PFSK-1 (cell line): ENCODE data around the gene RIPOR3.

ENCODE experiments used
- FOXP2 ChIP-seq: optimal IDR thresholded peaks from 2 replicates; pipeline ENCODE3; 2011; ENCODE audit warnings: borderline replicate concordance, control low read depth, inconsistent platforms; ENCODE audit not compliant: insufficient read depth; ENCODE audit errors: extremely low read length, extremely low read depth
- POLR2AphosphoS5 ChIP-seq: IDR thresholded peaks from 2 replicates; pipeline ENCODE4 v1.6.1; 2012; ENCODE audit warnings: low read depth, mild to moderate bottlenecking, control low read depth, low read length, moderate library complexity
- SIN3A ChIP-seq: IDR thresholded peaks from 2 replicates; pipeline ENCODE4 v1.6.1; 2012; ENCODE audit warnings: mild to moderate bottlenecking, low read length, moderate library complexity, borderline replicate concordance; ENCODE audit not compliant: insufficient read depth
- TAF1 ChIP-seq: IDR thresholded peaks from 2 replicates; pipeline ENCODE4 v1.6.1; 2012; ENCODE audit warnings: low read length, control low read depth, borderline replicate concordance; ENCODE audit not compliant: insufficient read depth
- TF ChIP-seq, protein P1 (sequence below), 2 experiments: IDR thresholded peaks; 2 replicates each; pipeline versions ENCODE4 v1.6.1 to v1.8.0; 2011 to 2012; ENCODE audit warnings: low read depth in 2 of 2, low read length in 2 of 2, control low read depth in 1 of 2, inconsistent platforms in 1 of 2, mild to moderate bottlenecking in 1 of 2, moderate library complexity in 1 of 2; ENCODE audit not compliant: insufficient read depth in 1 of 2

- no peak for TF ChIP-seq POLR2AphosphoS5
- TF ChIP-seq TAF1: no peak
- no peak for TF ChIP-seq FOXP2
- TF ChIP-seq, protein P1, sequence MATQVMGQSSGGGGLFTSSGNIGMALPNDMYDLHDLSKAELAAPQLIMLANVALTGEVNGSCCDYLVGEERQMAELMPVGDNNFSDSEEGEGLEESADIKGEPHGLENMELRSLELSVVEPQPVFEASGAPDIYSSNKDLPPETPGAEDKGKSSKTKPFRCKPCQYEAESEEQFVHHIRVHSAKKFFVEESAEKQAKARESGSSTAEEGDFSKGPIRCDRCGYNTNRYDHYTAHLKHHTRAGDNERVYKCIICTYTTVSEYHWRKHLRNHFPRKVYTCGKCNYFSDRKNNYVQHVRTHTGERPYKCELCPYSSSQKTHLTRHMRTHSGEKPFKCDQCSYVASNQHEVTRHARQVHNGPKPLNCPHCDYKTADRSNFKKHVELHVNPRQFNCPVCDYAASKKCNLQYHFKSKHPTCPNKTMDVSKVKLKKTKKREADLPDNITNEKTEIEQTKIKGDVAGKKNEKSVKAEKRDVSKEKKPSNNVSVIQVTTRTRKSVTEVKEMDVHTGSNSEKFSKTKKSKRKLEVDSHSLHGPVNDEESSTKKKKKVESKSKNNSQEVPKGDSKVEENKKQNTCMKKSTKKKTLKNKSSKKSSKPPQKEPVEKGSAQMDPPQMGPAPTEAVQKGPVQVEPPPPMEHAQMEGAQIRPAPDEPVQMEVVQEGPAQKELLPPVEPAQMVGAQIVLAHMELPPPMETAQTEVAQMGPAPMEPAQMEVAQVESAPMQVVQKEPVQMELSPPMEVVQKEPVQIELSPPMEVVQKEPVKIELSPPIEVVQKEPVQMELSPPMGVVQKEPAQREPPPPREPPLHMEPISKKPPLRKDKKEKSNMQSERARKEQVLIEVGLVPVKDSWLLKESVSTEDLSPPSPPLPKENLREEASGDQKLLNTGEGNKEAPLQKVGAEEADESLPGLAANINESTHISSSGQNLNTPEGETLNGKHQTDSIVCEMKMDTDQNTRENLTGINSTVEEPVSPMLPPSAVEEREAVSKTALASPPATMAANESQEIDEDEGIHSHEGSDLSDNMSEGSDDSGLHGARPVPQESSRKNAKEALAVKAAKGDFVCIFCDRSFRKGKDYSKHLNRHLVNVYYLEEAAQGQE (IDR thresholded peaks at IDR 0.05; ENCODE audit: insufficient read depth in 1 of 2, low read depth in 2 of 2, low read length in 2 of 2): no peak
- no peak for TF ChIP-seq SIN3A
These were observed 58.0 kb downstream of the RIPOR3 start for GRCh38 chr20:50633361-50633760.
